GM19324 (cell line): Measurements from ENCODE around the gene PCDHB14.
"Not testable (repeated sequence)": the region's sequence is repeated elsewhere in the genome, so short reads cannot be mapped to it uniquely, and the experiment has no call there.

Experiments used
- ATAC-seq: cut with Tn5 transposase; IDR thresholded peaks from one replicate; pipeline ENCODE4 v1.9.1; 2021; ENCODE audit warnings: mild to moderate bottlenecking, moderate library complexity; ENCODE audit not compliant: unreplicated experiment, low FRiP score

Gene PCDHB14

GRCh38 chr5:141208478-141208877 lies 14.7 kb upstream of the PCDHB14 start, which contains the start of gene PCDHB12:
TSS of gene PCDHB12 (plus strand) at chr5:141208719. CDS start at chr5:141208908, 189 bp downstream.
- ATAC-seq = no peak

DNA sequence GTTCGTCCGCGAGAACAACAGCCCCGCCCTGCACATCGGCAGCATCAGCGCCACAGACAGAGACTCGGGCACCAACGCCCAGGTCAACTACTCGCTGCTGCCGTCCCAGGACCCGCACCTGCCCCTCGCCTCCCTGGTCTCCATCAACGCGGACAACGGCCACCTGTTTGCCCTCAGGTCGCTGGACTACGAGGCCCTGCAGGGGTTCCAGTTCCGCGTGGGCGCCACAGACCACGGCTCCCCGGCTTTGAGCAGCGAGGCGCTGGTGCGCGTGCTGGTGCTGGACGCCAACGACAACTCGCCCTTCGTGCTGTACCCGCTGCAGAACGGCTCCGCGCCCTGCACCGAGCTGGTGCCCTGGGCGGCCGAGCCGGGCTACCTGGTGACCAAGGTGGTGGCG lies 12.9 kb upstream of the PCDHB14 start:
- not testable (repeated sequence) for ATAC-seq

DNA sequence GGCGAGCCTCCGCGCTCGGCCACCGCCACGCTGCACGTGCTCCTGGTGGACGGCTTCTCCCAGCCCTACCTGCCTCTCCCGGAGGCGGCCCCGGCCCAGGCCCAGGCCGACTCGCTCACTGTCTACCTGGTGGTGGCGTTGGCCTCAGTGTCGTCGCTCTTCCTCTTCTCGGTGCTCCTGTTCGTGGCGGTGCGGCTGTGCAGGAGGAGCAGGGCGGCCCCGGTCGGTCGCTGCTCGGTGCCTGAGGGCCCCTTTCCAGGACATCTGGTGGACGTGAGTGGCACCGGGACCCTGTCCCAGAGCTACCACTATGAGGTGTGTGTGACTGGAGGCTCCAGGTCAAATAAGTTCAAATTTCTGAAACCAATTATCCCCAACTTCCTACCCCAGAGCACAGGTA lies 12.3 kb upstream of the PCDHB14 start:
- not testable (repeated sequence) for ATAC-seq

DNA sequence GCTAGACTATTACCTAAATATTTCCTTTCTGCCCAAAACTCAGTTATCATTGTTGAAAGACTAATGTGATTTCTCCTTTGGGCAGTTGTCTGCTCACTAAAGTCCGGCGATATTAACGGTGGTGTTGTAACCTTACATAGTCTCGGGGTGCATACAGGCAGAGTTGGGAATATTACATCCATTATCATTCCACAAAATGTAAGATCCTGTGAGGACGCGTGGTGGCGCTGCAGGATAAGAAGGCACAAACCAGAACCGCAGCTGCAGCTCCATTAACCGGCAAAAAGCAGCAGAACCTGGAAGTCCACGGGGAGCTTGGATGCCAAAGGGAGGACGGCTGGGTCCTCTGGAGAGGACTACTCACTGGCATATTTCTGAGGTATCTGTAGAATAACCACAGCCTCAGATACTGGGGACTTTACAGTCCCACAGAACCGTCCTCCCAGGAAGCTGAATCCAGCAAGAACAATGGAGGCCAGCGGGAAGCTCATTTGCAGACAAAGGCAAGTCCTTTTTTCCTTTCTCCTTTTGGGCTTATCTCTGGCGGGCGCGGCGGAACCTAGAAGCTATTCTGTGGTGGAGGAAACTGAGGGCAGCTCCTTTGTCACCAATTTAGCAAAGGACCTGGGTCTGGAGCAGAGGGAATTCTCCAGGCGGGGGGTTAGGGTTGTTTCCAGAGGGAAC lies 9.3 kb upstream of the PCDHB14 start, which contains the start of gene PCDHB13:
Gene PCDHB13, plus strand, starts transcription at position 264 of the 684 bp plus-strand sequence. Its CDS starts 205 bp downstream, at position 469.
- not testable (repeated sequence) for ATAC-seq

DNA sequence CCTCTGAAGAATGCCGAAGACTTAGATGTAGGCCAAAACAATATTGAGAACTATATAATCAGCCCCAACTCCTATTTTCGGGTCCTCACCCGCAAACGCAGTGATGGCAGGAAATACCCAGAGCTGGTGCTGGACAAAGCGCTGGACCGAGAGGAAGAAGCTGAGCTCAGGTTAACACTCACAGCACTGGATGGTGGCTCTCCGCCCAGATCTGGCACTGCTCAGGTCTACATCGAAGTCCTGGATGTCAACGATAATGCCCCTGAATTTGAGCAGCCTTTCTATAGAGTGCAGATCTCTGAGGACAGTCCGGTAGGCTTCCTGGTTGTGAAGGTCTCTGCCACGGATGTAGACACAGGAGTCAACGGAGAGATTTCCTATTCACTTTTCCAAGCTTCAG lies 8.6 kb upstream of the PCDHB14 start:
- not testable (repeated sequence) for ATAC-seq

DNA sequence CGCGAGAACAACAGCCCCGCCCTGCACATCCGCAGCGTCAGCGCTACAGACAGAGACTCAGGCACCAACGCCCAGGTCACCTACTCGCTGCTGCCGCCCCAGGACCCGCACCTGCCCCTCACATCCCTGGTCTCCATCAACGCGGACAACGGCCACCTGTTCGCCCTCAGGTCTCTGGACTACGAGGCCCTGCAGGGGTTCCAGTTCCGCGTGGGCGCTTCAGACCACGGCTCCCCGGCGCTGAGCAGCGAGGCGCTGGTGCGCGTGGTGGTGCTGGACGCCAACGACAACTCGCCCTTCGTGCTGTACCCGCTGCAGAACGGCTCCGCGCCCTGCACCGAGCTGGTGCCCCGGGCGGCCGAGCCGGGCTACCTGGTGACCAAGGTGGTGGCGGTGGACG lies 7.6 kb upstream of the PCDHB14 start:
- not testable (repeated sequence) for ATAC-seq

- ATAC-seq = not testable (repeated sequence)
Observed at GRCh38 chr5:141216035-141216434, 7.1 kb upstream of the PCDHB14 start.

DNA sequence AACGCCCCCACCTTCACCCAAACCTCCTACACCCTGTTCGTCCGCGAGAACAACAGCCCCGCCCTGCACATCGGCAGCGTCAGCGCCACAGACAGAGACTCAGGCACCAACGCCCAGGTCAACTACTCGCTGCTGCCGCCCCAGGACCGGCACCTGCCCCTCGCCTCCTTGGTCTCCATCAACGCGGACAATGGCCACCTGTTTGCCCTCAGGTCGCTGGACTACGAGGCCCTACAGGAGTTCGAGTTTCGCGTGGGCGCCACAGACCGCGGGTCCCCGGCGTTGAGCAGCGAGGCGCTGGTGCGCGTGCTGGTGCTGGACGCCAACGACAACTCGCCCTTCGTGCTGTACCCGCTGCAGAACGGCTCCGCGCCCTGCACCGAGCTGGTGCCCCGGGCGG lies 1.7 kb downstream of the PCDHB14 start:
- ATAC-seq = not testable (repeated sequence)

DNA sequence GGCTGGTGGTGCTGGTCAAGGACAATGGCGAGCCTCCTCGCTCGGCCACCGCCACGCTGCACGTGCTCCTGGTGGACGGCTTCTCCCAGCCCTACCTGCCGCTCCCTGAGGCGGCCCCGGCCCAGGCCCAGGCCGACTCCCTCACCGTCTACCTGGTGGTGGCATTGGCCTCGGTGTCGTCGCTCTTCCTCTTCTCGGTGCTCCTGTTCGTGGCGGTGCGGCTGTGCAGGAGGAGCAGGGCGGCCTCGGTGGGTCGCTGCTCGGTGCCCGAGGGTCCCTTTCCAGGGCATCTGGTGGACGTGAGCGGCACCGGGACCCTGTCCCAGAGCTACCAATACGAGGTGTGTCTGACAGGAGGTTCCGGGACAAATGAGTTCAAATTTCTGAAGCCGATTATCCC lies 2.3 kb downstream of the PCDHB14 start:
- ATAC-seq = not testable (repeated sequence)

DNA sequence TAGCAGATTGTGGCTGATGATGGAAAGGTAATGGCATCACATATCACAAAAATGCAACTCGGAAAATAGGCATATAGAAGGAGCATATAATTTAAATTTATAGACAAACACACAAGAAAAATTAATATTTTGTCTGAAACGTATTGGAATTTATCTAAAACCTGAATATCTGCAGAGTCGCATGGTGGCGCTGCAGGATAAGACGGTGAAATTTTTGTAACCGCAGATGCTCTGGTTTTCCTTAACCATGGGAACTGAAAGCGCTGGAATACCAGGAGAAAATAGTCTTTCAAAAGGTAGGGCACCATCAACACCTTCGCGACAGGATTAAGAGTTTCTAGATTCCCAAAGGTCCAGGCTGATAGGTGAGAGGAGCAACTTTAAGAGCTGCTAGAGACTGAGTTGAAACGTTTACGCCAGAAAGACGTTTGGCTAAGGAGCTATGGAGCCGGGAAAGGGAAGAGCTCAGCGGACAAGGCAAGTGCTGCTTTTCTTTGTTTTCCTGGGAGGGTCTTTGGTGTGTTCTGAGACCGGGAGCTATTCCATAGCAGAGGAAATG lies 11.0 kb downstream of the PCDHB14 start:
- ATAC-seq = no peak

DNA sequence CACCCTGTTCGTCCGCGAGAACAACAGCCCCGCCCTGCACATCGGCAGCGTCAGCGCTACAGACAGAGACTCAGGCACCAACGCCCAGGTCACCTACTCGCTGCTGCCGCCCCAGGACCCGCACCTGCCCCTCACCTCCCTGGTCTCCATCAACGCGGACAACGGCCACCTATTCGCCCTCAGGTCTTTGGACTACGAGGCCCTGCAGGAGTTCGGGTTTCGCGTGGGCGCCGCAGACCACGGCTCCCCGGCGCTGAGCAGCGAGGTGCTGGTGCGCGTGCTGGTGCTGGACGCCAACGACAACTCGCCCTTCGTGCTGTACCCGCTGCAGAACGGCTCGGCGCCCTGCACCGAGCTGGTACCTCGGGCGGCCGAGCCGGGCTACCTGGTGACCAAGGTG lies 12.8 kb downstream of the PCDHB14 start:
- ATAC-seq = not testable (repeated sequence)

DNA sequence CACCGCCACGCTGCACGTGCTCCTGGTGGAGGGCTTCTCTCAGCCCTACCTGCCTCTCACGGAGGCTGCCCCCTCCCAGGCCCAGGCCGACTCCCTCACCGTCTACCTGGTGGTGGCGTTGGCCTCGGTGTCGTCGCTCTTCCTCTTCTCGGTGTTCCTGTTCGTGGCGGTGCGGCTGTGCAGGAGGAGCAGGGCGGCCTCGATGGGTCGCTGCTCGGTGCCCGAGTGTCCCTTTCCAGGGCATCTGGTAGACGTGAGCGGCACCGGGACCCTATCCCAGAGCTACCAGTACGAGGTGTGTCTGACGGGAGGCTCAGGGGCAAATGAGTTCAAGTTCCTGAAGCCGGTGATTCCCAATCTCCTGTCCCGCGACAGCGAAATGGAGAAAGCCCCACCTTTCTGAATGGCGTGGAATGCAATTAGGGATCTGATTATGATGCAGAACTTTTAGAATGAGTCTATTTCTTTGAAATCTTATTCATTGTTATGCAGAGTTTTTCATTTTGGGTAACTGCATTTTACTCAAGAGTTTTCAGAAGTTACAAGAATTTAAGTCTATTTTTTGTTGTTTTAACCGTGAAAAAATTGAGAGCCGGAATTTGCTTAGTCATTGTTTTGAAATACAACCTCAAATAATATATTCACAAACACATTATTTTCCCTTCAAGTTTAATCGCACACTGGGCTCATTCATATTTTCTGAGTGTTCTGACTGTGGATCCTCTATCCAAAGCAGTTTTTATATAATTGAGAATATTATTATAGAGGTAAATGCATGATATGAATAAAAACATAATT lies 13.6 kb downstream of the PCDHB14 start:
- ATAC-seq = no peak

GRCh38 chr5:141241496-141241895 lies 18.4 kb downstream of the PCDHB14 start:
- ATAC-seq = no peak

GRCh38 chr5:141245250-141245717 lies 22.1 kb downstream of the PCDHB14 start, which contains the start of gene PCDHB15:
TSS of gene PCDHB15 (plus strand) at chr5:141245395. CDS start at chr5:141245579, 184 bp downstream.
- no peak for ATAC-seq

DNA sequence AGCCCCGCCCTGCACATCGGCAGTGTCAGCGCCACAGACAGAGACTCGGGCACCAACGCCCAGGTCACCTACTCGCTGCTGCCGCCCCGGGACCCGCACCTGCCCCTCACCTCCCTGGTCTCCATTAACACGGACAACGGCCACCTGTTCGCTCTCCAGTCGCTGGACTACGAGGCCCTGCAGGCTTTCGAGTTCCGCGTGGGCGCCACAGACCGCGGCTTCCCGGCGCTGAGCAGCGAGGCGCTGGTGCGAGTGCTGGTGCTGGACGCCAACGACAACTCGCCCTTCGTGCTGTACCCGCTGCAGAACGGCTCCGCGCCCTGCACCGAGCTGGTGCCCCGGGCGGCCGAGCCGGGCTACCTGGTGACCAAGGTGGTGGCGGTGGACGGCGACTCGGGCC lies 23.8 kb downstream of the PCDHB14 start:
- ATAC-seq = not testable (repeated sequence)

- ATAC-seq = not testable (repeated sequence)
Observed at GRCh38 chr5:141247434-141247833, 24.3 kb downstream of the PCDHB14 start.

GRCh38 chr5:141250576-141250975 lies 27.4 kb downstream of the PCDHB14 start:
- ATAC-seq = no peak

DNA sequence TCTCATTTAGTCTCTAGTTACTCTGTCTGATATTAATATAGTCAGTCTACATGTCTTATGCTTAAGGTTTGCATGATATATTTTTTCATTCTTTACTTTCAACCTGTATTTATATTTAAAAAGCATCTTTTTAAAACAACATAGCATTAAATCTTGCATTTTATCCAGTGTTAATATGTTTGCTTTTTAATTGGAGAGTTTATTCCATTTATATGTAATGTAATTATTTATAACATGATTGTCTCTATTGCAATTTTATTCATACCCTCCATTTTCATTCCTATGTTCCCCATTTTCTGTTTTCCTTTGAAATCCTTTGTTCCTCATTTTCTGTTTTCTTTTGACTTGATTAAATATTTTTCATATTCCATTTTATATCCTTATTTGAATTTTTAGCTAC lies 35.3 kb downstream of the PCDHB14 start:
- ATAC-seq = no peak

DNA sequence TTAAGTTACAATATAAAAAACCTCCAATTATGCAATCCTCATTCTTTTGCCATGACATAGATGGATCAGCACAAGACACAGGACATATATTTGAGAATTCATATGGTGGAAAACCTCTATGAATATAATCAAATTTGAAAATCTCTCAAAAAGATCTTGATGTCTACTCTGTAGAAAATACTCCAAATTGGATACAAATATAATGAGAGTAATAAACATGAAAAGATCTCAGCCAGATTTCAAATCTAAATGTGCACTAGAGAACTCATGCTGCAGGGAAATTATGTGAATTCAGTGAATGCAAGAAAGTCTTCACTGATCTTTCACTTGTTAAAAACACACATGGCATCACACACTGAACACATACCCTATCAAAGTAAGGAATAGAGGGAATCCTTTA lies 35.8 kb downstream of the PCDHB14 start:
- ATAC-seq = no peak

DNA sequence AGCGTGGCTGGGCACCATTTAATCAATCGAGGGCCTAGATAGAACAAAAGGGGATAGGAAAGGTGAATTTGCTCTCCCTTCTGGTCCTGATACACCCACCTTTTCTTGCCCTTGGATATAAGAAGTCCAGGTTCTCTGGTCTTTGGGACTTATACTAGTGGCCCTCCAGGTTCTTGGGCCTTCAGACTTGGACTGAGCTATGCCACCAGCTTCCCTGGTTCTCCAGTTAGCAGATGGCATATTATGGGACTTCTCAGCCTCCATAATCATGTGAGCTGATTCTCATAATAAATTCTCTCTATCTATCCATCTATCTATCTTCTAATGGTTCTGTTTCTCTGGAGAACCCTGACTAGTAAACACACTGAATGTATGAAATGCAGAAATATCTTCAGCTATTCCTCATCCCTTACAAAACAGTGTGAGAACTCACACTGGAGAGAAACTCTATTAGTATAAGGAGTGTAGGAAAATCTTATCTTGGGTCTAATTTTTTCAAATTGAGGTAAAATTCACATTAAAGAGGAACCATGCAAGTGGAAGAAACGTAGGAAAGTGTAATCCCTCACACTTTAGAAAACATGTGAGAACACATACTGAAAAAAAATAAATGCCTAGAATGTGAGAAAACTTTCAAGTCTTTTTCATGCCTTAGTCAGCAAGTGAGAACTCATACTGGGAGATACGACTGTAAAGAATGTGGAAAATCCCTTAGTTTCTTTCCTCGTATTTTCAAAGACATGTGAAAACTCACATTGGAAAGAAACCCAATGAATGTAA lies 37.5 kb downstream of the PCDHB14 start:
- no peak for ATAC-seq
